ENCODE results near the gene ENTREP3. TPM values are rescaled to one million over a fixed set of nuclear protein-coding genes. Genes with fewer than 3 reads are reported as not detected.
A peak's percentile ranks its signal among the peaks of the same experiment; 100 is the strongest.

Gene ENTREP3
- total RNA-seq, 2 donors from 2014 or later: 49.5 to 65.9 TPM

DNA sequence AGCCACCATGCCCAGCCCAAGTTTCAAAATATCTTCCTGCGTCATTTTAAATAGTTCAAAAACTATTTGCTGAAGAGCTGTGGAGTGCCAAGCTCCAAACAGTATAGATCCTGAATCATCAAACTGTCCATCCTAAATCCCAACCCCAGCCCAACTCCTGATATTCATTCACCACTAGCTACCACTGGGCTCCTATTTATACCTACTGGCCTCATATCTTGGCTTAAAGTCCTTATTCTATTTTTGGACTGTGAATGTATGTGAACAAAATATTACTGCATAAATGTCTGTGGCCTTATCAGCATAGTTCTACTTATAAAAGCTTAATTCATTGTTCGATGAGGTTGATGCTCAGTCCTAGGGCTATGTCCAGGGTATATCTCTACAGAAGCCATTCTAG lies 12.1 kb upstream of the ENTREP3 start:
- no peaks in the 10 kb centered on the region for H3K4me1 ChIP-seq (ENCODE audit: control insufficient read depth, insufficient read depth, low read length)
- H3K9me3 Mint-ChIP-seq: no peaks in the 10 kb centered on the region
- TF ChIP-seq, protein P1, sequence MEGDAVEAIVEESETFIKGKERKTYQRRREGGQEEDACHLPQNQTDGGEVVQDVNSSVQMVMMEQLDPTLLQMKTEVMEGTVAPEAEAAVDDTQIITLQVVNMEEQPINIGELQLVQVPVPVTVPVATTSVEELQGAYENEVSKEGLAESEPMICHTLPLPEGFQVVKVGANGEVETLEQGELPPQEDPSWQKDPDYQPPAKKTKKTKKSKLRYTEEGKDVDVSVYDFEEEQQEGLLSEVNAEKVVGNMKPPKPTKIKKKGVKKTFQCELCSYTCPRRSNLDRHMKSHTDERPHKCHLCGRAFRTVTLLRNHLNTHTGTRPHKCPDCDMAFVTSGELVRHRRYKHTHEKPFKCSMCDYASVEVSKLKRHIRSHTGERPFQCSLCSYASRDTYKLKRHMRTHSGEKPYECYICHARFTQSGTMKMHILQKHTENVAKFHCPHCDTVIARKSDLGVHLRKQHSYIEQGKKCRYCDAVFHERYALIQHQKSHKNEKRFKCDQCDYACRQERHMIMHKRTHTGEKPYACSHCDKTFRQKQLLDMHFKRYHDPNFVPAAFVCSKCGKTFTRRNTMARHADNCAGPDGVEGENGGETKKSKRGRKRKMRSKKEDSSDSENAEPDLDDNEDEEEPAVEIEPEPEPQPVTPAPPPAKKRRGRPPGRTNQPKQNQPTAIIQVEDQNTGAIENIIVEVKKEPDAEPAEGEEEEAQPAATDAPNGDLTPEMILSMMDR (conservative IDR thresholded peaks at IDR 0.05): no peak
- no peaks in the 10 kb centered on the region for H3K9me3 ChIP-seq (ENCODE audit: control insufficient read depth, low read length)
- no peak overlapping the region for H3K27ac ChIP-seq (ENCODE audit: low read depth, low read length)
- peaks cover 85% of the 10 kb centered on the region for H3K36me3 Mint-ChIP-seq (ENCODE audit: low read depth)
- no peak overlapping the region for H3K4me3 Mint-ChIP-seq
- 100% methylated on average over 2 of the region's 2 CpGs for WGBS, 2 experiments (ENCODE audit: insufficient coverage in 1 of 2, insufficient read length in 1 of 2)
- H3K27ac Mint-ChIP-seq: no peak overlapping the region
- no peaks in the 10 kb centered on the region for H3K27me3 Mint-ChIP-seq (ENCODE audit: insufficient read depth)
- peaks cover 91% of the 10 kb centered on the region for H3K36me3 ChIP-seq (ENCODE audit: control insufficient read depth, insufficient read depth, low read length)
- no peaks in the 10 kb centered on the region for H3K27me3 ChIP-seq (ENCODE audit: control insufficient read depth, insufficient read depth, low read length, poor library complexity, severe bottlenecking)
- H3K9ac ChIP-seq (ENCODE audit: extremely low read depth, low read length, poor library complexity, severe bottlenecking): no peak overlapping the region
- no peak for DNase-seq
- H3K4me3 ChIP-seq (ENCODE audit: low read length): no peak overlapping the region
- H3K4me1 Mint-ChIP-seq: peaks cover 8% of the 10 kb centered on the region

DNA sequence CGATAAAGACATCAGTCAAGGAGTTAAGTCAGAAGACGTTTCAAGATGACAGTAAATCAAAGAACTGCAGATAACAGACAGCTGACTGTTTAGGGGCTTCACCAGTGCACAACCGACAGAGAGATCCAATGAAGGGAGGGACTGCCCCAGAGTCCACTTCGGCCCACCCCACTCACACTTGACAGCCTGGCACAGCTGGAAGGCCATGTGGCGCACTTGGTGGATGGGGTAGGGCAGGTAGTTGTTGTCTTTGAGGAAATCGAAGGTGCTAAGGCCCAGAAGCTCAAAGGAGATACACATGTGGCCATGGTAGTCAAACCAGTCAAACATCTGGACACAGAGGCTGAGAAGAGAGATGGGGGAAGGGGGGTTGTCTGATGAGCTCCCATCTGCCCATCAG lies 11.3 kb upstream of the ENTREP3 start:
- Histone ChIP-seq H3K9me3 (ENCODE audit: control insufficient read depth, low read length) (no peaks in the 10 kb centered on the region), H3K9ac (ENCODE audit: extremely low read depth, low read length, poor library complexity, severe bottlenecking) (no peak overlapping the region), H3K36me3 (ENCODE audit: control insufficient read depth, insufficient read depth, low read length) (peaks cover 87% of the 10 kb centered on the region), H3K4me1 (ENCODE audit: control insufficient read depth, insufficient read depth, low read length) (no peaks in the 10 kb centered on the region), H3K27ac (ENCODE audit: low read depth, low read length) (no peak overlapping the region), H3K27me3 (ENCODE audit: control insufficient read depth, insufficient read depth, low read length, poor library complexity, severe bottlenecking) (no peaks in the 10 kb centered on the region), H3K4me3 (ENCODE audit: low read length) (no peak overlapping the region)
- Mint-ChIP-seq H3K27me3 (ENCODE audit: insufficient read depth) (no peaks in the 10 kb centered on the region), H3K36me3 (ENCODE audit: low read depth) (peaks cover 81% of the 10 kb centered on the region), H3K4me1 (peaks cover 8% of the 10 kb centered on the region), H3K4me3 (no peak overlapping the region), H3K27ac (no peak overlapping the region), H3K9me3 (no peaks in the 10 kb centered on the region)
- 94 to 96% methylated on average over 6 of the region's 6 CpGs for WGBS, 2 experiments (ENCODE audit: insufficient coverage in 1 of 2, insufficient read length in 1 of 2)
- TF ChIP-seq, protein P1 (conservative IDR thresholded peaks at IDR 0.05): no peak
- DNase-seq: no peak

DNA sequence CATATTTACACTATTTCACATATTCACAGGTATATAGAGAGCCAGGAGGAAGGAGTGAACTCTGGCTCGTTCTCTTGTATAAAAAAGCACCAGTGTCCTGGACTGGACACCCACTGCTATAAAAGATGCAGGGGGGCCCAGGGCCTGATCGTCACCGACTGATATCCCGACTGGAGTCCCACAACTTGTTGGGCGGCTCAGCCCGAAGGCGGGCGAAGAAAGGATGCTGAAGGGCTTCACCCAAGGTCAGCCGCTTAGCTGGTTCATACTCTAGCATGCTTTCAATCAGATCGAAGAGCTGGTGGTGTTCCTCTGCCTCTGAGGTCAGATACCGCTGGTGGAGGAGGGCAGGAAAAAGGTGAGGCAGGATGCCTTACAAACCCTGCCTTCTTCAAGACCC lies 7.8 kb upstream of the ENTREP3 start:
- Mint-ChIP-seq H3K4me1 (peaks cover 13% of the 10 kb centered on the region), H3K9me3 (no peaks in the 10 kb centered on the region), H3K27me3 (ENCODE audit: insufficient read depth) (no peaks in the 10 kb centered on the region), H3K27ac (peak overlapping the region; percentile 94), H3K36me3 (ENCODE audit: low read depth) (peaks cover 63% of the 10 kb centered on the region), H3K4me3 (no peak overlapping the region)
- Histone ChIP-seq H3K9me3 (ENCODE audit: control insufficient read depth, low read length) (no peaks in the 10 kb centered on the region), H3K4me1 (ENCODE audit: control insufficient read depth, insufficient read depth, low read length) (no peaks in the 10 kb centered on the region), H3K9ac (ENCODE audit: extremely low read depth, low read length, poor library complexity, severe bottlenecking) (no peak overlapping the region), H3K27ac (ENCODE audit: low read depth, low read length) (no peak overlapping the region), H3K27me3 (ENCODE audit: control insufficient read depth, insufficient read depth, low read length, poor library complexity, severe bottlenecking) (no peaks in the 10 kb centered on the region), H3K4me3 (ENCODE audit: low read length) (no peak overlapping the region), H3K36me3 (ENCODE audit: control insufficient read depth, insufficient read depth, low read length) (peaks cover 70% of the 10 kb centered on the region)
- TF ChIP-seq, protein P1 (conservative IDR thresholded peaks at IDR 0.05): no peak
- WGBS, 2 experiments (ENCODE audit: insufficient coverage in 1 of 2, insufficient read length in 1 of 2): 92 to 94% methylated on average over 9 to 11 of the region's 11 CpGs
- DNase-seq: no peak

Data from endodermal cell (in vitro differentiated cells).